ENCODE measurements around the gene TRIM50. TPM values are rescaled to one million over a fixed set of nuclear protein-coding genes. Genes with fewer than 3 reads are reported as not detected.
"Not testable (repeated sequence)": the region's sequence is repeated elsewhere in the genome, so short reads cannot be mapped to it uniquely, and the experiment has no call there.

Gene TRIM50
- total RNA-seq, 1 donor: not detected

GRCh38 chr7:73350306-73351068 is 22.6 kb upstream of the TRIM50 start:
- DNase-seq (ENCODE audit: low read depth in 2 of 3, low spot score in 2 of 3): no peak

- no peak for DNase-seq (ENCODE audit: low read depth in 2 of 3, low spot score in 2 of 3)
Observed at GRCh38 chr7:73349763-73350162, 21.9 kb upstream of the TRIM50 start.

- DNase-seq (ENCODE audit: low read depth in 2 of 3, low spot score in 2 of 3): no peak
Observed at GRCh38 chr7:73345951-73346350, 18.1 kb upstream of the TRIM50 start.

- no peak for DNase-seq (ENCODE audit: low read depth in 2 of 3, low spot score in 2 of 3)
Observed at GRCh38 chr7:73345538-73345937, 17.7 kb upstream of the TRIM50 start.

- no peak for DNase-seq (ENCODE audit: low read depth in 2 of 3, low spot score in 2 of 3)
Observed at GRCh38 chr7:73343671-73344380, 15.9 kb upstream of the TRIM50 start.

GRCh38 chr7:73342645-73343044 is 14.8 kb upstream of the TRIM50 start:
- DNase-seq (ENCODE audit: low read depth in 2 of 3, low spot score in 2 of 3): no peak

- DNase-seq (ENCODE audit: low read depth in 2 of 3, low spot score in 2 of 3): no peak
Observed at GRCh38 chr7:73341877-73342276, 14.0 kb upstream of the TRIM50 start.

GRCh38 chr7:73340514-73340913 is 12.6 kb upstream of the TRIM50 start:
- DNase-seq (ENCODE audit: low read depth in 2 of 3, low spot score in 2 of 3): no peak

- no peak for DNase-seq (ENCODE audit: low read depth in 2 of 3, low spot score in 2 of 3)
Observed at GRCh38 chr7:73338321-73338720, 10.4 kb upstream of the TRIM50 start.

- DNase-seq (ENCODE audit: low read depth in 2 of 3, low spot score in 2 of 3): no peak
Observed at GRCh38 chr7:73332447-73332846, 4.6 kb upstream of the TRIM50 start.

GRCh38 chr7:73330772-73331171 is 2.9 kb upstream of the TRIM50 start:
- DNase-seq (ENCODE audit: low read depth in 2 of 3, low spot score in 2 of 3): no peak

GRCh38 chr7:73329861-73330581 is 2.1 kb upstream of the TRIM50 start:
- DNase-seq (ENCODE audit: low read depth in 2 of 3, low spot score in 2 of 3): peak in 1 of 3 donors; percentile 19

- DNase-seq (ENCODE audit: low read depth in 2 of 3, low spot score in 2 of 3): no peak
Observed at GRCh38 chr7:73328696-73329095, 814 bp upstream of the TRIM50 start.

GRCh38 chr7:73327449-73327848 is 433 bp downstream of the TRIM50 start:
- not testable (repeated sequence) for DNase-seq (ENCODE audit: low read depth in 2 of 3, low spot score in 2 of 3)

- not testable (repeated sequence) for DNase-seq (ENCODE audit: low read depth in 2 of 3, low spot score in 2 of 3)
Observed at GRCh38 chr7:73325424-73325823, 2.5 kb downstream of the TRIM50 start.

GRCh38 chr7:73324081-73324845 is 3.6 kb downstream of the TRIM50 start:
- DNase-seq (ENCODE audit: low read depth in 2 of 3, low spot score in 2 of 3): peak in 2 of 3 donors; percentile 56 to 65

GRCh38 chr7:73323434-73324080 is 4.3 kb downstream of the TRIM50 start:
- not testable (repeated sequence) for DNase-seq (ENCODE audit: low read depth in 2 of 3, low spot score in 2 of 3)

- DNase-seq (ENCODE audit: low read depth in 2 of 3, low spot score in 2 of 3): not testable (repeated sequence)
Observed at GRCh38 chr7:73320009-73320408, 7.9 kb downstream of the TRIM50 start.

- not testable (repeated sequence) for DNase-seq (ENCODE audit: low read depth in 2 of 3, low spot score in 2 of 3)
Observed at GRCh38 chr7:73319541-73319940, 8.3 kb downstream of the TRIM50 start.

- not testable (repeated sequence) for DNase-seq (ENCODE audit: low read depth in 2 of 3, low spot score in 2 of 3)
Observed at GRCh38 chr7:73318656-73319204, 9.2 kb downstream of the TRIM50 start.
